OCI-LY3 (cell line): ENCODE results near the gene UMODL1.

Experiments used
- CTCF ChIP-seq: fragments of 200-600, 300-600 bp; sonication (generic); IDR thresholded peaks from 2 replicates; pipeline ENCODE4 v1.5.1; 2014; ENCODE audit warnings: antibody characterized with exemption, low read length, low read depth
- EZH2phosphoT487 ChIP-seq: fragments of 200-600 bp; shearing (Covaris generic); IDR thresholded peaks from 2 replicates; pipeline ENCODE4 v1.6.1; 2018; ENCODE audit warnings: antibody characterized with exemption, mixed run types, low read depth

GRCh38 chr21:42083361-42083690 is 12.2 kb downstream of the UMODL1 start:
- no peak for TF ChIP-seq CTCF
- no peak for TF ChIP-seq EZH2phosphoT487
